Skeletal muscle satellite cell (primary cell): ENCODE data around the gene H2AZ2.
"Not testable (repeated sequence)": the region's sequence is repeated elsewhere in the genome, so short reads cannot be mapped to it uniquely, and the experiment has no call there.

Source experiments
- H3K27me3 ChIP-seq: 2 replicates; pipeline ENCODE4 v1.7.0; 2013; ENCODE audit warnings: low read length; ENCODE audit not compliant: control insufficient read depth, insufficient read depth
- H3K36me3 ChIP-seq: 2 replicates; pipeline ENCODE4 v1.7.0; 2013; ENCODE audit warnings: mild to moderate bottlenecking, control low read depth, low read length; ENCODE audit not compliant: insufficient read depth
- H3K4me1 ChIP-seq: 2 replicates; pipeline ENCODE4 v1.7.0; 2013; ENCODE audit warnings: low read length; ENCODE audit not compliant: control insufficient read depth, insufficient read depth
- H3K4me2 ChIP-seq: 2 replicates; pipeline ENCODE4 v1.7.0; 2013; ENCODE audit warnings: mild to moderate bottlenecking, low read length
- H3K4me3 ChIP-seq: 2 replicates; pipeline ENCODE4 v1.7.0; 2013; ENCODE audit warnings: low read length
- H3K9ac ChIP-seq: 2 replicates; pipeline ENCODE4 v1.7.0; 2013; ENCODE audit warnings: mild to moderate bottlenecking, low read depth, low read length, moderate library complexity
- H3K9me3 ChIP-seq: replicated peaks from 2 replicates; pipeline ENCODE4 v1.7.0; 2013; ENCODE audit warnings: mild to moderate bottlenecking, control low read depth, low read length

The H2AZ2 gene

GRCh38 chr7:44883961-44884620 lies 36.2 kb upstream of the H2AZ2 start:
- Histone ChIP-seq H3K9ac (peak overlapping the region; percentile 96), H3K4me3 (peak overlapping the region; percentile 92), H3K27me3 (no peaks in the 10 kb centered on the region), H3K4me2 (peak overlapping the region; percentile 98), H3K9me3 (no peaks in the 10 kb centered on the region), H3K36me3 (peaks cover 40% of the 10 kb centered on the region), H3K4me1 (peaks cover 65% of the 10 kb centered on the region)

GRCh38 chr7:44882899-44883298 lies 35.0 kb upstream of the H2AZ2 start:
- H3K9me3 ChIP-seq, result no peaks in the 10 kb centered on the region
- no peaks in the 10 kb centered on the region for H3K27me3 ChIP-seq
- peaks cover 55% of the 10 kb centered on the region for H3K4me1 ChIP-seq
- peak overlapping the region; percentile 98 for H3K4me2 ChIP-seq
- peaks cover 44% of the 10 kb centered on the region for H3K36me3 ChIP-seq
- peak overlapping the region; percentile 92 for H3K4me3 ChIP-seq
- H3K9ac ChIP-seq, result peak overlapping the region; percentile 96

GRCh38 chr7:44881610-44882009 lies 33.7 kb upstream of the H2AZ2 start:
- Histone ChIP-seq H3K9ac (peak overlapping the region; percentile 96), H3K4me3 (peak overlapping the region; percentile 92), H3K4me2 (peak overlapping the region; percentile 98), H3K27me3 (no peaks in the 10 kb centered on the region), H3K4me1 (peaks cover 49% of the 10 kb centered on the region), H3K36me3 (peaks cover 44% of the 10 kb centered on the region), H3K9me3 (no peaks in the 10 kb centered on the region)

- H3K9me3 ChIP-seq, result no peaks in the 10 kb centered on the region
- H3K9ac ChIP-seq, result peak overlapping the region; percentile 62
- peaks cover 44% of the 10 kb centered on the region for H3K36me3 ChIP-seq
- H3K4me2 ChIP-seq, result peak overlapping the region; percentile 98
- H3K27me3 ChIP-seq, result no peaks in the 10 kb centered on the region
- peaks cover 44% of the 10 kb centered on the region for H3K4me1 ChIP-seq
- peak overlapping the region; percentile 92 for H3K4me3 ChIP-seq
Measured at GRCh38 chr7:44881066-44881600, 33.2 kb upstream of the H2AZ2 start.

- no peaks in the 10 kb centered on the region for H3K27me3 ChIP-seq
- H3K4me2 ChIP-seq, result peak overlapping the region; percentile 98
- H3K9me3 ChIP-seq, result no peaks in the 10 kb centered on the region
- peak overlapping the region; percentile 62 for H3K9ac ChIP-seq
- peaks cover 43% of the 10 kb centered on the region for H3K4me1 ChIP-seq
- peaks cover 44% of the 10 kb centered on the region for H3K36me3 ChIP-seq
- peak overlapping the region; percentile 92 for H3K4me3 ChIP-seq
Measured at GRCh38 chr7:44880317-44881018, 32.6 kb upstream of the H2AZ2 start.

- Histone ChIP-seq H3K4me1 (peaks cover 15% of the 10 kb centered on the region), H3K27me3 (no peaks in the 10 kb centered on the region), H3K4me3 (no peak overlapping the region), H3K36me3 (peaks cover 22% of the 10 kb centered on the region), H3K9ac (no peak overlapping the region), H3K9me3 (no peaks in the 10 kb centered on the region), H3K4me2 (no peak overlapping the region)
Measured at GRCh38 chr7:44876393-44876792, 28.5 kb upstream of the H2AZ2 start.

- peaks cover 12% of the 10 kb centered on the region for H3K36me3 ChIP-seq
- no peak overlapping the region for H3K4me2 ChIP-seq
- peaks cover 4% of the 10 kb centered on the region for H3K4me1 ChIP-seq
- no peak overlapping the region for H3K4me3 ChIP-seq
- no peaks in the 10 kb centered on the region for H3K27me3 ChIP-seq
- no peaks in the 10 kb centered on the region for H3K9me3 ChIP-seq
- H3K9ac ChIP-seq, result no peak overlapping the region
Measured at GRCh38 chr7:44875241-44875640, 27.4 kb upstream of the H2AZ2 start.

GRCh38 chr7:44872787-44873186 lies 24.9 kb upstream of the H2AZ2 start:
- Histone ChIP-seq H3K9ac (no peak overlapping the region), H3K36me3 (no peaks in the 10 kb centered on the region), H3K4me2 (no peak overlapping the region), H3K9me3 (no peaks in the 10 kb centered on the region), H3K4me1 (peaks cover 3% of the 10 kb centered on the region), H3K27me3 (no peaks in the 10 kb centered on the region), H3K4me3 (no peak overlapping the region)

GRCh38 chr7:44871918-44872317 lies 24.0 kb upstream of the H2AZ2 start:
- H3K4me3 ChIP-seq, result not testable (repeated sequence)

GRCh38 chr7:44870780-44871179 lies 22.9 kb upstream of the H2AZ2 start:
- H3K27me3 ChIP-seq, H3K9ac ChIP-seq, H3K9me3 ChIP-seq, H3K4me2 ChIP-seq, H3K4me3 ChIP-seq, H3K36me3 ChIP-seq: not testable (repeated sequence)
- peaks cover 15% of the 10 kb centered on the region for H3K4me1 ChIP-seq

More at GRCh38 chr7:44871918-44872317, 24.0 kb upstream of the H2AZ2 start:
- H3K27me3 ChIP-seq, H3K9ac ChIP-seq, H3K9me3 ChIP-seq, H3K4me2 ChIP-seq, H3K36me3 ChIP-seq: not testable (repeated sequence)
- H3K4me1 ChIP-seq, result peaks cover 10% of the 10 kb centered on the region

GRCh38 chr7:44870336-44870735 lies 22.4 kb upstream of the H2AZ2 start:
- not testable (repeated sequence) for H3K9ac ChIP-seq, H3K36me3 ChIP-seq, H3K4me2 ChIP-seq, H3K4me3 ChIP-seq, H3K27me3 ChIP-seq, H3K9me3 ChIP-seq
- peaks cover 15% of the 10 kb centered on the region for H3K4me1 ChIP-seq
